Esophagus muscularis mucosa (tissue), 4 donors: ENCODE data around the gene CDH10. TPM values are rescaled to one million over a fixed set of nuclear protein-coding genes. Genes with fewer than 3 reads are reported as not detected.

Experiments used
- DNase-seq: peaks from one replicate; pipeline ENCODE4 v3.0.0-alpha.2; 2017; ENCODE audit errors: extremely low spot score
- H3K27ac ChIP-seq, 4 donors: fragments of 200-600 bp; sonication (generic); replicated peaks in 1 of 4; 1 replicate in 3 of 4; 2 replicates in 1 of 4; pipeline ENCODE4 v1.5.1; 2016 to 2019; ENCODE audit warnings: mild to moderate bottlenecking in 1 of 4
- H3K27me3 ChIP-seq, 4 donors: fragments of 200-600 bp; sonication (generic); one replicate each; pipeline versions ENCODE4 v1.5.1 to v1.6.0; 2016 to 2019
- H3K36me3 ChIP-seq, 4 donors: fragments of 200-600 bp; sonication (generic); one replicate each; pipeline ENCODE4 v1.5.1; 2016 to 2019
- H3K4me1 ChIP-seq, 4 donors: fragments of 200-600 bp; sonication (generic); one replicate each; pipeline ENCODE4 v1.5.1; 2016 to 2019
- H3K4me3 ChIP-seq, 4 donors: fragments of 200-600 bp; sonication (generic); 1 replicate in 2 of 4; 2 replicates in 2 of 4; pipeline ENCODE4 v1.5.1; 2016 to 2019; ENCODE audit warnings: mild to moderate bottlenecking in 4 of 4, moderate library complexity in 1 of 4
- H3K9me3 ChIP-seq, 4 donors: fragments of 200-600 bp; sonication (generic); 1 replicate in 3 of 4; 2 replicates in 1 of 4; pipeline ENCODE4 v1.5.1; 2016 to 2019
- EP300 ChIP-seq: sonication (generic); formaldehyde crosslinking; IDR thresholded peaks from one replicate; pipeline ENCODE4 v1.6.1; 2017; ENCODE audit warnings: antibody characterized with exemption
- POLR2A ChIP-seq: fragments of 450-650 bp; IDR thresholded peaks from one replicate; pipeline ENCODE4 v1.6.1; 2017; ENCODE audit warnings: antibody characterized with exemption, moderate library complexity, mild to moderate bottlenecking, low read depth
- POLR2AphosphoS5 ChIP-seq, 2 donors: sonication (generic); formaldehyde crosslinking; IDR thresholded peaks; one replicate each; pipeline ENCODE4 v1.6.1; 2017; ENCODE audit warnings: antibody characterized with exemption in 2 of 2
- WGBS: methylation state at CpG from one replicate; pipeline ENCODE4 v1.1.5; 2018; 5-methylcytosine and 5-hydroxymethylcytosine counted together
- intact Hi-C: fragments of 100-400 bp; cut with DNase I; formaldehyde crosslinking; loops from one replicate; pipeline ENCODE4 v1.15.1; 2023
- total RNA-seq, 4 donors: library from RNA; depleted of rRNA; stranded (reverse); fragments of >200 nt; gene quantifications; one replicate each; pipeline versions ENCODE4 v1.1.0 to v1.2.1, GENCODE V29; 2016
- TF ChIP-seq, protein P1 (sequence below), 3 experiments: fragments of 200-600 bp in 2 of 3; fragments of 450-650 bp in 1 of 3; sonication (generic) in 2 of 3; IDR thresholded peaks; one replicate each; pipeline ENCODE4 v1.5.1; 2017 to 2019; ENCODE audit warnings: antibody characterized with exemption in 3 of 3, mild to moderate bottlenecking in 2 of 3, moderate library complexity in 1 of 3

Gene CDH10
- total RNA-seq, 4 donors from 2014 or later = 0.23 TPM; not detected in 3

DNA sequence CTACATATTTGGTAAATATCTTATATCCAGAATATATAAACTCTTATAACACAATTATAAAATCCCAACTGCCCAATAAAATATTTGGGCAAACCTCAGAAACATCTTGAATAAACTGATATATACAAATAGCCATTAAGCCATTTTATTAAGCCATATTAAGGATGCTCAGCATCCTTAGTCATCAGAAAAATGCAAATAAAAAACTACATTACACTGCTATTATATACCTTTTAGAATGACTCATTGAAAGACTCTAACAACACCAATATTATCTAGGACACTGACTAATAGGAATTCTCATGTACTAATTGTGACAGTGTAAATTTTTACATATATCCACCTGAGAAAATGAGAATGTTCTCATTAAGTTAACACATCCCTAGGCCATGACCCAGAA is 77.8 kb downstream of the CDH10 start:
- Histone ChIP-seq H3K27ac (no peak overlapping the region), H3K4me3 (no peak overlapping the region), H3K36me3 (no peaks in the 10 kb centered on the region), H3K27me3 (no peaks in the 10 kb centered on the region), H3K9me3 (no peaks in the 10 kb centered on the region), H3K4me1 (no peaks in the 10 kb centered on the region)
- intact Hi-C loops = no loop called here
- no peak for TF ChIP-seq EP300
- TF ChIP-seq, protein P1, sequence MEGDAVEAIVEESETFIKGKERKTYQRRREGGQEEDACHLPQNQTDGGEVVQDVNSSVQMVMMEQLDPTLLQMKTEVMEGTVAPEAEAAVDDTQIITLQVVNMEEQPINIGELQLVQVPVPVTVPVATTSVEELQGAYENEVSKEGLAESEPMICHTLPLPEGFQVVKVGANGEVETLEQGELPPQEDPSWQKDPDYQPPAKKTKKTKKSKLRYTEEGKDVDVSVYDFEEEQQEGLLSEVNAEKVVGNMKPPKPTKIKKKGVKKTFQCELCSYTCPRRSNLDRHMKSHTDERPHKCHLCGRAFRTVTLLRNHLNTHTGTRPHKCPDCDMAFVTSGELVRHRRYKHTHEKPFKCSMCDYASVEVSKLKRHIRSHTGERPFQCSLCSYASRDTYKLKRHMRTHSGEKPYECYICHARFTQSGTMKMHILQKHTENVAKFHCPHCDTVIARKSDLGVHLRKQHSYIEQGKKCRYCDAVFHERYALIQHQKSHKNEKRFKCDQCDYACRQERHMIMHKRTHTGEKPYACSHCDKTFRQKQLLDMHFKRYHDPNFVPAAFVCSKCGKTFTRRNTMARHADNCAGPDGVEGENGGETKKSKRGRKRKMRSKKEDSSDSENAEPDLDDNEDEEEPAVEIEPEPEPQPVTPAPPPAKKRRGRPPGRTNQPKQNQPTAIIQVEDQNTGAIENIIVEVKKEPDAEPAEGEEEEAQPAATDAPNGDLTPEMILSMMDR (IDR thresholded peaks at IDR 0.05) = no peak
- no peak for TF ChIP-seq POLR2AphosphoS5 (IDR thresholded peaks at IDR 0.05)
- no peak for TF ChIP-seq POLR2A
- DNase-seq = no peak

DNA sequence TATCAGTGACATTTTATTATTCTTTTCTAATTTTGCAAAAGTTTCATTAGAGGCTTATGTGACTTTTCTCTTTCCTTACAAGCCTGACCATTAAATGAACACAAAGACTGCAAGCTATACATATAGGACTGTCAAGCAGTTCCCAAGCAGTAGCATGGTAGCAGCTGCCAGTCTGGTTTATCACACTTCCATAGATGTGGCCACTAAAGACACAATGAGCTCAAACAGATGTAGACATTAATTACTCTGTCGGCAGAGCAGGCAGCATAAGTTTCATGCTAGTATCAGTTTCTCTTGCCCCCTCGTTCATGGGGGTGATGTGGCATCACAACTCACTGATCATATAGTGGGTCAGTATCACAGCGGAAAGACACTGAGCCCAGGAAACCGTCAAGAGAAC is 89.5 kb downstream of the CDH10 start:
- intact Hi-C loops = no loop called here
- no peak for TF ChIP-seq POLR2A
- no peak for TF ChIP-seq POLR2AphosphoS5 (IDR thresholded peaks at IDR 0.05)
- TF ChIP-seq, protein P1 (IDR thresholded peaks at IDR 0.05) = no peak
- no peak for TF ChIP-seq EP300
- Histone ChIP-seq H3K27ac (no peak overlapping the region), H3K4me3 (no peak overlapping the region), H3K4me1 (no peaks in the 10 kb centered on the region), H3K9me3 (no peaks in the 10 kb centered on the region), H3K36me3 (no peaks in the 10 kb centered on the region), H3K27me3 (no peaks in the 10 kb centered on the region)
- no peak for DNase-seq
- 59% methylated on average over 4 of the region's 4 CpGs for WGBS

DNA sequence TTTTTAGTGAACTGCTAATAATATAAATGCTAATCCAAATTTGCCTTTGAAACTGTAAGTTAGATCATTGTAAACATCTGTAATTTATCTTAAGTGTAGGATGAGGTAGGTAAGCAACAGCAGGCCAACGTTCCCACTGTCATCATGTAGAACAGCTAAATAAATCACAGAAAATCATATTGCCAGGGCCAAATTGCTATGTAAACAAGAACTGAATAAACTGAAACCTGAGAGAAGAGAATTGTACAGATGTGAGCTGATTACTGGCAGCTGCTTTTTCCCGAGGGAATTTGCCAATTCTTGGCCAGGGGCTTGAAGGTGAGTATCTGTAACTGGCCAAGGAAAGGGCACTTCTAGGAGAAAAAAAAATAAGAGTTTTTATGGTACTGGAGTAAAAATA is 97.6 kb downstream of the CDH10 start:
- 18% methylated on average over 2 of the region's 2 CpGs for WGBS
- TF ChIP-seq, protein P1 (IDR thresholded peaks at IDR 0.05) = no peak
- H3K27ac ChIP-seq = no peak overlapping the region
- H3K36me3 ChIP-seq = no peaks in the 10 kb centered on the region
- H3K4me1 ChIP-seq = no peaks in the 10 kb centered on the region
- no peaks in the 10 kb centered on the region for H3K9me3 ChIP-seq
- no peak for DNase-seq
- H3K27me3 ChIP-seq = no peaks in the 10 kb centered on the region
- intact Hi-C loops = no loop called here
- H3K4me3 ChIP-seq = no peak overlapping the region

DNA sequence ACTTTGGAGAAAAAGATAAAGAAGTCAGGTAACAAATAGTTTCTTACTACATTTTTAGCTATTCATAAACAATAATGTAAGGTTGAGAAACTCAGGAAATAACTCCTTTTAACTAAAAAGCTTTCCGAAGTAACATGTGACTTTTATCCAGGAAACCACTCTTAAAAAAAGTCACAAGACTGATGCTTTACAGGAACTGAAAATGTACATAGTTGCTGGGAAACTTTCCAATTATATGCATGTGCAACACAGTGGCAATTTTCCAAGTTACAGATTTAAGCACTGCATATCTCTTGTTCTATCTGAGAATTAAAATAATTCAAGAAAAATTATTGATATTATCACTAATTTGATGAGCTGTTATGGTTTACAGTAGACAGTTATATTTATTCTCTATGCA is 105.2 kb downstream of the CDH10 start:
- DNase-seq = no peak
- Histone ChIP-seq H3K9me3 (no peaks in the 10 kb centered on the region), H3K4me3 (no peak overlapping the region), H3K27me3 (no peaks in the 10 kb centered on the region), H3K36me3 (no peaks in the 10 kb centered on the region), H3K27ac (no peak overlapping the region), H3K4me1 (no peaks in the 10 kb centered on the region)
- intact Hi-C loops = no loop called here
- 20% methylated on average over 1 of the region's 1 CpG for WGBS
- TF ChIP-seq POLR2A = no peak
- TF ChIP-seq, protein P1 (IDR thresholded peaks at IDR 0.05) = no peak
- no peak for TF ChIP-seq POLR2AphosphoS5 (IDR thresholded peaks at IDR 0.05)
- TF ChIP-seq EP300 = no peak

DNA sequence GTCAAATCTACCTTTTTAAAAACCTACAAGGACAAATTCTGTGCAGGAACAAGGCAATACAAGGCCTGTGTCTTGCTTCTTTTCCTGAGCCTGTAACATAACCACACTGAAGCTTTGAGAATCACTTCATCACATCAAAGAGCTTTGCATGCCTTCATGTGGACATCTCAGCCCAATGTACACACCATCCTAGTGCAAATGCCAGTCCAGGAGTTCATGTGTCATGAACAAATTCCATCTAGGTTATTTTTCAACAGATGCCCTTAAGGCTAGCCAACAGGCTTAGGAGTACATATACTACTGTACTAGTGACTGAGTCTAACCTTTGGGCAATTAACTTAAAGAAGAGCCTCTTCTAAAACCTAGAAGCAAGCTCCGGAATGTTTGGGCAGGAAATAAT is 106.4 kb downstream of the CDH10 start:
- WGBS = 89% methylated on average over 1 of the region's 1 CpG
- Histone ChIP-seq H3K36me3 (no peaks in the 10 kb centered on the region), H3K4me1 (no peaks in the 10 kb centered on the region), H3K9me3 (no peaks in the 10 kb centered on the region), H3K27me3 (no peaks in the 10 kb centered on the region), H3K4me3 (no peak overlapping the region), H3K27ac (no peak overlapping the region)
- no peak for DNase-seq
- TF ChIP-seq, protein P1 (IDR thresholded peaks at IDR 0.05) = no peak
- TF ChIP-seq EP300 (no peak), POLR2AphosphoS5 (IDR thresholded peaks at IDR 0.05) (no peak)
- intact Hi-C loops = no loop called here
